ENCODE results near the gene NCOA6.

The NCOA6 gene

GRCh38 chr20:34675993-34676641 lies 149.3 kb downstream of the NCOA6 start:
- peak overlapping the region; percentile 96 for H3K27ac Mint-ChIP-seq
- peak overlapping the region; percentile 99 for H3K4me3 Mint-ChIP-seq
- H3K36me3 Mint-ChIP-seq (ENCODE audit: low read depth) = no peaks in the 10 kb centered on the region
- H3K9me3 Mint-ChIP-seq = no peaks in the 10 kb centered on the region
- peaks cover 17% of the 10 kb centered on the region for H3K4me1 Mint-ChIP-seq (ENCODE audit: low read depth)
- DNase-seq (ENCODE audit: low spot score) = no peak
- H3K27me3 Mint-ChIP-seq (ENCODE audit: low read depth) = no peaks in the 10 kb centered on the region

DNA sequence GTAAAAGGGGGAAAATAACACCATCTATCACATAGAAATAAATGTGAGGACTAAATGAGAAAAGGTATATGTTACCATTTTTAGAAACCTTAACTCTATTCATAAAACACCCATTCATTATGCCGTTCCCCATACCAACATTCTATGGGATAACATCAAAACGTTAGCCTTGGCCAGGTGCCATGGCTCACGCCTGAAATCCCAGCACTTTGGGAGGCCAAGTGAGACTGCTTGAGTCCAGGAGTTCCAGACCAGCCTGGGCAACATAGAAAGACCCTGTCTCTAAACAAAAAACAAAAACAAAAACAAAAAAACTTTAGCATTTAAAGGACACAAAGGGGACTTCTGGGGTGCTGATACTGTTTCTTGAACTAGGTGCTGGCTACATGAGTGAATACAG lies 149.9 kb downstream of the NCOA6 start:
- H3K4me1 Mint-ChIP-seq (ENCODE audit: low read depth) = peaks cover 17% of the 10 kb centered on the region
- H3K27ac Mint-ChIP-seq = no peak overlapping the region
- no peak for DNase-seq (ENCODE audit: low spot score)
- no peaks in the 10 kb centered on the region for H3K36me3 Mint-ChIP-seq (ENCODE audit: low read depth)
- H3K4me3 Mint-ChIP-seq = no peak overlapping the region
- H3K9me3 Mint-ChIP-seq = no peaks in the 10 kb centered on the region
- no peaks in the 10 kb centered on the region for H3K27me3 Mint-ChIP-seq (ENCODE audit: low read depth)

- DNase-seq (ENCODE audit: low spot score) = no peak
- H3K4me3 Mint-ChIP-seq = no peak overlapping the region
- H3K36me3 Mint-ChIP-seq (ENCODE audit: low read depth) = peaks cover 3% of the 10 kb centered on the region
- H3K9me3 Mint-ChIP-seq = no peaks in the 10 kb centered on the region
- no peaks in the 10 kb centered on the region for H3K27me3 Mint-ChIP-seq (ENCODE audit: low read depth)
- H3K27ac Mint-ChIP-seq = no peak overlapping the region
- peaks cover 14% of the 10 kb centered on the region for H3K4me1 Mint-ChIP-seq (ENCODE audit: low read depth)
These were observed 152.0 kb downstream of the NCOA6 start for GRCh38 chr20:34673412-34673811.

DNA sequence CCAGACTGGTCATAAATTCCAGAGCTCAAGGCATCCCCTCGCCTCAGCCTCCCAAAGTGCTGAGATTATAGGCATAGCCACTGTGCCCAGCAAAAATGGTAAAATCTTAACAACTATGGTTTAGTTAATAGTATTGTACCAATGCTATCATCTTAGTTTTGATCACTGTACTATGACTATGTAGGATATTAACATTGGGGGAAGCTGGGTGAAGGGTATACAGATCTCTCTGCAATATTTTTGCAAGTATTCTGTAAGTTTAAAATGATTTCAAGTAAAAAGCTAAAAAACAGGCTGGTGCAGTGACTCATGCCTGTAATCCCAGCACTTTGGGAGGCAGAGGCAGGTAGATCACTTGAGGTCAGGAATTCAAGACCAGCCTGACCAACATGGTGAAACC lies 156.4 kb downstream of the NCOA6 start:
- Mint-ChIP-seq H3K27me3 (ENCODE audit: low read depth) (no peaks in the 10 kb centered on the region), H3K36me3 (ENCODE audit: low read depth) (peaks cover 3% of the 10 kb centered on the region), H3K9me3 (no peaks in the 10 kb centered on the region), H3K4me1 (ENCODE audit: low read depth) (no peaks in the 10 kb centered on the region), H3K27ac (no peak overlapping the region), H3K4me3 (no peak overlapping the region)
- no peak for DNase-seq (ENCODE audit: low spot score)

Measured in T-helper 2 cell treated with Interferon-gamma antibody and Interleukin-4, amounts not matched to agents 5 μg/mL and 100 μg/mL, for 36 hours (primary cell).